Raji (cell line): Measurements from ENCODE around the gene MGRN1.

Experiments used
- POLR2A ChIP-seq: IDR thresholded peaks from 2 replicates; pipeline ENCODE4 v1.6.1; 2011; ENCODE audit warnings: low read depth, low read length, control low read depth; ENCODE audit not compliant: insufficient read depth

Gene MGRN1

GRCh38 chr16:4599037-4599436, 25.6 kb upstream of the MGRN1 start:
- no peak for TF ChIP-seq POLR2A

GRCh38 chr16:4599545-4599944, 25.1 kb upstream of the MGRN1 start:
- TF ChIP-seq POLR2A: no peak

- TF ChIP-seq POLR2A: no peak
These were observed 23.4 kb upstream of the MGRN1 start for GRCh38 chr16:4601036-4601863.

GRCh38 chr16:4601864-4602186, 22.8 kb upstream of the MGRN1 start:
- no peak for TF ChIP-seq POLR2A

GRCh38 chr16:4602331-4602730, 22.3 kb upstream of the MGRN1 start:
- no peak for TF ChIP-seq POLR2A

- no peak for TF ChIP-seq POLR2A
These were observed 20.9 kb upstream of the MGRN1 start for GRCh38 chr16:4603624-4604170.

GRCh38 chr16:4604401-4604800, 20.2 kb upstream of the MGRN1 start:
- TF ChIP-seq POLR2A: no peak

GRCh38 chr16:4606354-4606753, 18.3 kb upstream of the MGRN1 start:
- TF ChIP-seq POLR2A: no peak

- TF ChIP-seq POLR2A: no peak
These were observed 16.6 kb upstream of the MGRN1 start for GRCh38 chr16:4607841-4608703.

GRCh38 chr16:4608704-4608980, 16.0 kb upstream of the MGRN1 start:
- TF ChIP-seq POLR2A: no peak

GRCh38 chr16:4609200-4610010, 15.2 kb upstream of the MGRN1 start:
- no peak for TF ChIP-seq POLR2A

GRCh38 chr16:4610011-4611005, 14.3 kb upstream of the MGRN1 start:
- TF ChIP-seq POLR2A: no peak

- no peak for TF ChIP-seq POLR2A
These were observed 13.1 kb upstream of the MGRN1 start for GRCh38 chr16:4611337-4612021.
